ENCODE measurements around the gene CADM3.

CADM3 gene

GRCh38 chr1:159171254-159171687 is at the start of gene CADM3:
CADM3 (plus strand) TSS chr1:159171615; CDS start chr1:159171766, 151 bp downstream.
- DNase-seq = no peak

GRCh38 chr1:159122005-159122621 is 49.3 kb upstream of the CADM3 start:
- DNase-seq = no peak

- no peak for DNase-seq
Measured at GRCh38 chr1:159123587-159123986, 47.8 kb upstream of the CADM3 start.

GRCh38 chr1:159132271-159132881 is 39.0 kb upstream of the CADM3 start:
- DNase-seq = no peak

GRCh38 chr1:159140474-159140873 is 30.9 kb upstream of the CADM3 start:
- no peak for DNase-seq

GRCh38 chr1:159141584-159142390 is 29.6 kb upstream of the CADM3 start:
- no peak for DNase-seq

- no peak for DNase-seq
Measured at GRCh38 chr1:159142391-159142663, 29.1 kb upstream of the CADM3 start.

- no peak for DNase-seq
Measured at GRCh38 chr1:159142726-159143510, 28.5 kb upstream of the CADM3 start.

GRCh38 chr1:159144571-159144970 is 26.8 kb upstream of the CADM3 start:
- no peak for DNase-seq

- no peak for DNase-seq
Measured at GRCh38 chr1:159146980-159147379, 24.4 kb upstream of the CADM3 start.

GRCh38 chr1:159152031-159152430 is 19.4 kb upstream of the CADM3 start:
- DNase-seq = no peak

GRCh38 chr1:159161001-159161718 is 10.3 kb upstream of the CADM3 start:
- peak; percentile 18 for DNase-seq

GRCh38 chr1:159161719-159162026 is 9.7 kb upstream of the CADM3 start:
- DNase-seq = no peak

GRCh38 chr1:159162516-159163265 is 8.7 kb upstream of the CADM3 start:
- no peak for DNase-seq

GRCh38 chr1:159163614-159164228 is 7.7 kb upstream of the CADM3 start:
- DNase-seq = no peak

GRCh38 chr1:159168043-159168442 is 3.4 kb upstream of the CADM3 start:
- no peak for DNase-seq

- no peak for DNase-seq
Measured at GRCh38 chr1:159170639-159171038, 776 bp upstream of the CADM3 start.

GRCh38 chr1:159171688-159172501 is 480 bp downstream of the CADM3 start:
- DNase-seq = no peak

GRCh38 chr1:159172614-159173291 is 1.3 kb downstream of the CADM3 start:
- DNase-seq = no peak

- no peak for DNase-seq
Measured at GRCh38 chr1:159173320-159173719, 1.9 kb downstream of the CADM3 start.

Data from NCI-H748 treated with DMSO at 0.1 percent for 48 hours (cell line).